WTC11 (cell line): Measurements from ENCODE around the gene CEP85L. TPM values are rescaled to one million over a fixed set of nuclear protein-coding genes. Genes with fewer than 3 reads are reported as not detected.

Experiments used
- ATAC-seq: fragments of 200-7000 bp; cut with Tn5 transposase; 2 replicates; pipeline ENCODE4 v1.10.0; 2021; ENCODE audit warnings: mild to moderate bottlenecking, moderate library complexity
- CTCF ChIA-PET: fragments of 300-600 bp; sonication (Branson Sonifier 250); formaldehyde crosslinking; loops from one replicate; lab custom pipeline; 2021; ENCODE audit warnings: antibody characterized with exemption; lab: Charles Lee
- POLR2A ChIA-PET: fragments of 350-600 bp; sonication (Branson Sonifier 250); formaldehyde crosslinking; loops from one replicate; lab custom pipeline; 2021; ENCODE audit warnings: antibody characterized with exemption; lab: Charles Lee
- DNase-seq: peaks from one replicate; pipeline ENCODE4 v3.0.0; 2021; ENCODE audit warnings: low spot score
- H3K27ac Mint-ChIP-seq: 2 replicates; pipeline ENCODE4 v1.8.0; 2021; ENCODE audit warnings: mixed read lengths
- H3K27me3 Mint-ChIP-seq: 2 replicates; pipeline ENCODE4 v1.8.0; 2021; ENCODE audit warnings: low read depth, mild to moderate bottlenecking, moderate library complexity, mixed read lengths
- H3K36me3 Mint-ChIP-seq: 2 replicates; pipeline ENCODE4 v1.8.0; 2021; ENCODE audit warnings: mixed read lengths
- H3K4me1 Mint-ChIP-seq: 2 replicates; pipeline ENCODE4 v1.8.0; 2022; ENCODE audit warnings: mixed read lengths
- H3K4me3 Mint-ChIP-seq: 2 replicates; pipeline ENCODE4 v1.8.0; 2021; ENCODE audit warnings: mild to moderate bottlenecking, moderate library complexity, mixed read lengths
- H3K9me3 Mint-ChIP-seq: 2 replicates; pipeline ENCODE4 v1.8.0; 2021; ENCODE audit warnings: mixed read lengths
- AFF4 ChIP-seq: sonication (generic); formaldehyde crosslinking; IDR thresholded peaks from 2 replicates; pipeline ENCODE4 v1.8.1; 2023; ENCODE audit warnings: mild to moderate bottlenecking, missing genetic modification reagents, borderline replicate concordance
- CDX4 ChIP-seq: fragments of 250-450 bp; sonication (Bioruptor Pico); IDR thresholded peaks from 2 replicates; pipeline ENCODE4 v1.9.0; 2021; ENCODE audit warnings: moderate library complexity, mild to moderate bottlenecking, inconsistent platforms, borderline replicate concordance
- E2F1 ChIP-seq: sonication (generic); formaldehyde crosslinking; IDR thresholded peaks from 2 replicates; pipeline ENCODE4 v1.8.0; 2022; ENCODE audit warnings: mild to moderate bottlenecking, missing genetic modification reagents
- ETV6 ChIP-seq: sonication (generic); formaldehyde crosslinking; IDR thresholded peaks from 2 replicates; pipeline ENCODE4 v1.8.1; 2022; ENCODE audit warnings: mild to moderate bottlenecking, missing genetic modification reagents
- FOXK1 ChIP-seq: sonication (generic); formaldehyde crosslinking; IDR thresholded peaks from 2 replicates; pipeline ENCODE4 v1.8.0; 2022; ENCODE audit warnings: mild to moderate bottlenecking, moderate library complexity, missing genetic modification reagents
- GRHL2 ChIP-seq: fragments of 250-450 bp; sonication (Bioruptor Pico); IDR thresholded peaks from 2 replicates; pipeline ENCODE4 v1.8.0; 2022; ENCODE audit warnings: mild to moderate bottlenecking, moderate library complexity; ENCODE audit not compliant: insufficient replicate concordance, severe bottlenecking
- HMGXB4 ChIP-seq: sonication (generic); formaldehyde crosslinking; IDR thresholded peaks from 2 replicates; pipeline ENCODE4 v1.8.1; 2023; ENCODE audit warnings: mild to moderate bottlenecking, moderate library complexity, missing genetic modification reagents
- IRF1 ChIP-seq: sonication (generic); formaldehyde crosslinking; IDR thresholded peaks from 2 replicates; pipeline ENCODE4 v1.8.0; 2023; ENCODE audit warnings: missing genetic modification reagents
- JUN ChIP-seq: sonication (generic); formaldehyde crosslinking; IDR thresholded peaks from 2 replicates; pipeline ENCODE4 v1.8.0; 2023; ENCODE audit warnings: mild to moderate bottlenecking, missing genetic modification reagents
- MXD4 ChIP-seq: fragments of 250-450 bp; sonication (Bioruptor Pico); IDR thresholded peaks from 2 replicates; pipeline ENCODE4 v1.8.0; 2021; ENCODE audit warnings: mild to moderate bottlenecking, moderate library complexity, borderline replicate concordance
- NFE2L1 ChIP-seq: sonication (generic); formaldehyde crosslinking; IDR thresholded peaks from 2 replicates; pipeline ENCODE4 v1.8.1; 2023; ENCODE audit warnings: missing genetic modification reagents
- NR3C1 ChIP-seq: sonication (generic); formaldehyde crosslinking; conservative IDR thresholded peaks from 2 replicates; pipeline ENCODE4 v1.8.1; 2023; ENCODE audit warnings: low read depth, mild to moderate bottlenecking, missing genetic modification reagents
- PRRX2 ChIP-seq: fragments of 250-450 bp; sonication (Bioruptor Pico); IDR thresholded peaks from 2 replicates; pipeline ENCODE4 v1.8.0; 2021; ENCODE audit warnings: mild to moderate bottlenecking
- RELA ChIP-seq: sonication (generic); formaldehyde crosslinking; IDR thresholded peaks from 2 replicates; pipeline ENCODE4 v1.8.1; 2022; ENCODE audit warnings: missing genetic modification reagents, mild to moderate bottlenecking, borderline replicate concordance
- SP1 ChIP-seq: sonication (generic); formaldehyde crosslinking; conservative IDR thresholded peaks from 2 replicates; pipeline ENCODE4 v1.8.1; 2022; ENCODE audit warnings: missing genetic modification reagents
- STAT6 ChIP-seq: sonication (generic); formaldehyde crosslinking; conservative IDR thresholded peaks from 2 replicates; pipeline ENCODE4 v1.8.1; 2023; ENCODE audit warnings: mild to moderate bottlenecking, low read depth, missing genetic modification reagents, moderate library complexity
- TEAD4 ChIP-seq: sonication (generic); formaldehyde crosslinking; IDR thresholded peaks from 2 replicates; pipeline ENCODE4 v1.8.0; 2022; ENCODE audit warnings: mild to moderate bottlenecking, missing genetic modification reagents
- TP53 ChIP-seq: sonication (generic); formaldehyde crosslinking; IDR thresholded peaks from 2 replicates; pipeline ENCODE4 v1.8.1; 2023; ENCODE audit warnings: mild to moderate bottlenecking, missing genetic modification reagents
- ZMAT4 ChIP-seq: fragments of 250-450 bp; sonication (Bioruptor Pico); IDR thresholded peaks from 2 replicates; pipeline ENCODE4 v1.9.0; 2021; ENCODE audit warnings: mild to moderate bottlenecking
- ZNF121 ChIP-seq: sonication (generic); formaldehyde crosslinking; IDR thresholded peaks from 2 replicates; pipeline ENCODE4 v1.8.0; 2023; ENCODE audit warnings: missing genetic modification reagents
- ZNF232 ChIP-seq: sonication (generic); formaldehyde crosslinking; IDR thresholded peaks from 2 replicates; pipeline ENCODE4 v1.8.0; 2022; ENCODE audit warnings: mild to moderate bottlenecking, missing genetic modification reagents
- total RNA-seq: library from RNA; stranded (reverse); gene quantifications from 3 replicates; pipeline ENCODE4 v1.2.3, GENCODE V29; 2021

Gene CEP85L
- total RNA-seq, 1 experiment from 2014 or later: 32.5 TPM

- POLR2A ChIA-PET: no interaction called here
- no peak overlapping the region for H3K27ac Mint-ChIP-seq
- ATAC-seq: no peak
Measured at GRCh38 chr6:118625833-118626232, 25.6 kb downstream of the CEP85L start.

GRCh38 chr6:118621799-118622470, 29.5 kb downstream of the CEP85L start:
- peaks cover 21% of the 10 kb centered on the region for H3K36me3 Mint-ChIP-seq
- no peak for ATAC-seq
- H3K27ac Mint-ChIP-seq: no peak overlapping the region
- H3K4me3 Mint-ChIP-seq: no peak overlapping the region
- H3K9me3 Mint-ChIP-seq: peaks cover 23% of the 10 kb centered on the region
- DNase-seq: no peak
- TF ChIP-seq ZNF121 (CRISPR knock-in tag): no peak
- ChIA-PET CTCF (no interaction called here), POLR2A (no interaction called here)
- H3K27me3 Mint-ChIP-seq: no peaks in the 10 kb centered on the region
- H3K4me1 Mint-ChIP-seq: no peaks in the 10 kb centered on the region

More at GRCh38 chr6:118625833-118626232, 25.6 kb downstream of the CEP85L start:
- H3K9me3 Mint-ChIP-seq: peaks cover 27% of the 10 kb centered on the region
- H3K36me3 Mint-ChIP-seq: peaks cover 26% of the 10 kb centered on the region
- TF ChIP-seq IRF1 (CRISPR knock-in tag) (no peak), TEAD4 (CRISPR knock-in tag) (no peak), ZNF232 (CRISPR knock-in tag) (no peak), ZNF121 (CRISPR knock-in tag) (no peak), STAT6 (CRISPR knock-in tag) (no peak)
- CTCF ChIA-PET: no interaction called here
- H3K4me3 Mint-ChIP-seq: no peak overlapping the region
- H3K4me1 Mint-ChIP-seq: peaks cover 24% of the 10 kb centered on the region
- H3K27me3 Mint-ChIP-seq: no peaks in the 10 kb centered on the region
- no peak for DNase-seq

GRCh38 chr6:118620202-118620601, 31.2 kb downstream of the CEP85L start:
- Mint-ChIP-seq H3K4me1 (no peaks in the 10 kb centered on the region), H3K27me3 (no peaks in the 10 kb centered on the region), H3K27ac (no peak overlapping the region), H3K36me3 (peaks cover 5% of the 10 kb centered on the region), H3K9me3 (peaks cover 8% of the 10 kb centered on the region), H3K4me3 (no peak overlapping the region)
- no peak for DNase-seq
- no peak for ATAC-seq
- ChIA-PET CTCF (interaction anchor here (0.8 kb wide), 1 partner anchor 55 kb away, joined by 3 read pairs; no protein-coding TSS in a partner anchor), POLR2A (no interaction called here)
- TF ChIP-seq CDX4 (no peak), SP1 (CRISPR knock-in tag) (no peak), HMGXB4 (CRISPR knock-in tag) (no peak), TP53 (CRISPR knock-in tag) (no peak), NR3C1 (CRISPR knock-in tag) (no peak), GRHL2 (no peak), PRRX2 (CRISPR knock-in tag) (no peak), E2F1 (CRISPR knock-in tag) (no peak), JUN (CRISPR knock-in tag) (no peak), MXD4 (no peak), NFE2L1 (CRISPR knock-in tag) (no peak), ZMAT4 (CRISPR knock-in tag) (no peak), RELA (CRISPR knock-in tag) (no peak), AFF4 (CRISPR knock-in tag) (no peak), FOXK1 (no peak), ETV6 (CRISPR knock-in tag) (no peak)
